Prostate gland (tissue), 2 donors: ENCODE data around the gene CCND2.

Experiments used
- POLR2A ChIP-seq: fragments of 450-650 bp; IDR thresholded peaks from one replicate; pipeline ENCODE4 v1.6.1; 2016; ENCODE audit warnings: antibody characterized with exemption, mild to moderate bottlenecking
- POLR2AphosphoS5 ChIP-seq: sonication (generic); formaldehyde crosslinking; IDR thresholded peaks from one replicate; pipeline ENCODE4 v1.6.1; 2017; ENCODE audit warnings: antibody characterized with exemption
- TF ChIP-seq, protein P1 (sequence below), 4 experiments: fragments of 200-600 bp in 2 of 4; fragments of 450-650 bp in 2 of 4; sonication (generic) in 2 of 4; IDR thresholded peaks; 1 replicate in 3 of 4; 2 replicates in 1 of 4; pipeline ENCODE4 v1.5.1; 2016 to 2019; ENCODE audit warnings: antibody characterized with exemption in 4 of 4, mild to moderate bottlenecking in 2 of 4, moderate library complexity in 2 of 4

DNA sequence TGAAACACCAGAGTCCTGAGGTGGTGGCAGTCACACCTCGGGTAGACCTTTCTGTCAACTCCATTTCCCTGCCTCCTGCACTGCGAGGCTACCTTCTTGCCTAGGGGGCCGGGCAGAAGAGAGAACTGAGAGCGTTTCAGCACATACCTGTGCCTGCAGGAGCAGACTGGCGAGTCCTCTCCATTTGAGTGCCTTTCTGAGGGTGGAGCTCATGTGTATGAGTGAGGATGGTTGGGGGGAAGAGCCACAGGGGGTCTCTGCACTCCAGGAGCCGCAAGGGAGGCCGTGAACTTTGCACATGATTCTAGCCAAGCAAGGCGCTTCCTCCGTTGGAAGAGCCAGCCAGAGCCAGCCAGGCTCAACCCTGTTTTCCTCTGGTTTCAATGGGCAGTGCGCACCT, 31.0 kb upstream of the CCND2 start:
- TF ChIP-seq POLR2AphosphoS5 = no peak
- no peak for TF ChIP-seq POLR2A
- TF ChIP-seq, protein P1, sequence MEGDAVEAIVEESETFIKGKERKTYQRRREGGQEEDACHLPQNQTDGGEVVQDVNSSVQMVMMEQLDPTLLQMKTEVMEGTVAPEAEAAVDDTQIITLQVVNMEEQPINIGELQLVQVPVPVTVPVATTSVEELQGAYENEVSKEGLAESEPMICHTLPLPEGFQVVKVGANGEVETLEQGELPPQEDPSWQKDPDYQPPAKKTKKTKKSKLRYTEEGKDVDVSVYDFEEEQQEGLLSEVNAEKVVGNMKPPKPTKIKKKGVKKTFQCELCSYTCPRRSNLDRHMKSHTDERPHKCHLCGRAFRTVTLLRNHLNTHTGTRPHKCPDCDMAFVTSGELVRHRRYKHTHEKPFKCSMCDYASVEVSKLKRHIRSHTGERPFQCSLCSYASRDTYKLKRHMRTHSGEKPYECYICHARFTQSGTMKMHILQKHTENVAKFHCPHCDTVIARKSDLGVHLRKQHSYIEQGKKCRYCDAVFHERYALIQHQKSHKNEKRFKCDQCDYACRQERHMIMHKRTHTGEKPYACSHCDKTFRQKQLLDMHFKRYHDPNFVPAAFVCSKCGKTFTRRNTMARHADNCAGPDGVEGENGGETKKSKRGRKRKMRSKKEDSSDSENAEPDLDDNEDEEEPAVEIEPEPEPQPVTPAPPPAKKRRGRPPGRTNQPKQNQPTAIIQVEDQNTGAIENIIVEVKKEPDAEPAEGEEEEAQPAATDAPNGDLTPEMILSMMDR (IDR thresholded peaks at IDR 0.05) = no peak
